PC-9 (cell line): ENCODE results near the gene WNK1. TPM values are rescaled to one million over a fixed set of nuclear protein-coding genes. Genes with fewer than 3 reads are reported as not detected.
"Not testable (repeated sequence)": the region's sequence is repeated elsewhere in the genome, so short reads cannot be mapped to it uniquely, and the experiment has no call there.

ENCODE experiments used
- BruUV-seq: library from RNA; stranded (reverse); fragments of 400-500 nt; replicated peaks from 2 replicates; lab custom pipeline; 2021; lab: Mats Ljungman, UMichigan
- CTCF ChIA-PET: fragments of 300-600 bp; sonication (Branson Sonifier 250); formaldehyde crosslinking; loops from one replicate; lab custom pipeline; 2022; ENCODE audit warnings: antibody characterized with exemption; lab: Charles Lee
- POLR2A ChIA-PET: fragments of 300-600 bp; sonication (Branson Sonifier 250); formaldehyde crosslinking; loops from one replicate; lab custom pipeline; 2022; ENCODE audit warnings: antibody characterized with exemption; ENCODE audit not compliant: unreplicated experiment; lab: Charles Lee
- DNase-seq, 2 experiments: peaks; one replicate each; pipeline versions ENCODE4 v3.0.0 to v3.0.0-alpha.2; 2015 to 2022; ENCODE audit warnings: mixed read lengths in 1 of 2
- H2AFZ ChIP-seq: fragments of 200-600 bp; sonication (generic); 2 replicates; pipeline ENCODE4 v1.8.1; 2017; ENCODE audit warnings: antibody characterized with exemption
- H3F3A ChIP-seq: fragments of 200-600 bp; sonication (generic); 2 replicates; pipeline ENCODE4 v1.8.1; 2017; ENCODE audit warnings: antibody characterized with exemption, mild to moderate bottlenecking, low read depth; ENCODE audit not compliant: insufficient read depth
- H3K27ac ChIP-seq: fragments of 200-600 bp; sonication (generic); 2 replicates; pipeline ENCODE4 v1.6.1; 2016; ENCODE audit warnings: mixed run types
- H3K27me3 ChIP-seq: fragments of 200-600 bp; sonication (generic); 2 replicates; pipeline ENCODE4 v1.6.1; 2016; ENCODE audit warnings: low read depth, mixed run types; ENCODE audit not compliant: insufficient read depth
- H3K36me3 ChIP-seq: fragments of 200-600 bp; sonication (generic); 2 replicates; pipeline ENCODE4 v1.6.1; 2016; ENCODE audit warnings: low read depth, mixed run types
- H3K4me1 ChIP-seq: fragments of 200-600 bp; sonication (generic); replicated peaks from 2 replicates; pipeline ENCODE4 v1.6.1; 2016; ENCODE audit warnings: mixed run types; ENCODE audit not compliant: insufficient read depth
- H3K4me2 ChIP-seq: fragments of 200-600 bp; sonication (generic); 2 replicates; pipeline ENCODE4 v1.6.1; 2017; ENCODE audit warnings: mixed run types
- H3K4me3 ChIP-seq: fragments of 200-600 bp; sonication (generic); 2 replicates; pipeline ENCODE4 v1.6.1; 2016; ENCODE audit warnings: mixed run types
- H3K79me2 ChIP-seq: fragments of 200-600 bp; sonication (generic); 2 replicates; pipeline ENCODE4 v1.6.1; 2017; ENCODE audit warnings: low read depth, mixed run types
- H3K9me2 ChIP-seq: fragments of 200-600 bp; sonication (generic); 2 replicates; pipeline ENCODE4 v1.8.1; 2017; ENCODE audit warnings: mild to moderate bottlenecking; ENCODE audit not compliant: insufficient read depth
- H3K9me3 ChIP-seq: fragments of 200-600 bp; sonication (generic); 2 replicates; pipeline ENCODE4 v1.8.1; 2016; ENCODE audit warnings: low read depth; ENCODE audit not compliant: insufficient read depth
- H4K20me1 ChIP-seq: fragments of 200-600 bp; sonication (generic); 2 replicates; pipeline ENCODE4 v1.8.1; 2017; ENCODE audit not compliant: insufficient read depth
- EZH2 ChIP-seq: fragments of 200-600 bp; sonication (generic); IDR thresholded peaks from 2 replicates; pipeline ENCODE4 v1.8.0; 2017; ENCODE audit warnings: antibody characterized with exemption, low read depth
- intact Hi-C: fragments of 100-400 bp; cut with micrococcal nuclease; formaldehyde crosslinking; loops from one replicate; pipeline ENCODE4 v1.10.0; 2022; ENCODE audit not compliant: unreplicated experiment
- total RNA-seq: library from RNA; stranded (reverse); gene quantifications from 2 replicates; pipeline ENCODE4 v1.2.3, GENCODE V29; 2021
- TF ChIP-seq, protein P1 (sequence below): fragments of 200-600 bp; sonication (generic); conservative IDR thresholded peaks from 2 replicates; pipeline ENCODE4 v1.6.1; 2017; ENCODE audit warnings: mixed run types, antibody characterized with exemption, mild to moderate bottlenecking, moderate library complexity

Gene WNK1
- total RNA-seq, 1 experiment from 2014 or later: 142 TPM

DNA sequence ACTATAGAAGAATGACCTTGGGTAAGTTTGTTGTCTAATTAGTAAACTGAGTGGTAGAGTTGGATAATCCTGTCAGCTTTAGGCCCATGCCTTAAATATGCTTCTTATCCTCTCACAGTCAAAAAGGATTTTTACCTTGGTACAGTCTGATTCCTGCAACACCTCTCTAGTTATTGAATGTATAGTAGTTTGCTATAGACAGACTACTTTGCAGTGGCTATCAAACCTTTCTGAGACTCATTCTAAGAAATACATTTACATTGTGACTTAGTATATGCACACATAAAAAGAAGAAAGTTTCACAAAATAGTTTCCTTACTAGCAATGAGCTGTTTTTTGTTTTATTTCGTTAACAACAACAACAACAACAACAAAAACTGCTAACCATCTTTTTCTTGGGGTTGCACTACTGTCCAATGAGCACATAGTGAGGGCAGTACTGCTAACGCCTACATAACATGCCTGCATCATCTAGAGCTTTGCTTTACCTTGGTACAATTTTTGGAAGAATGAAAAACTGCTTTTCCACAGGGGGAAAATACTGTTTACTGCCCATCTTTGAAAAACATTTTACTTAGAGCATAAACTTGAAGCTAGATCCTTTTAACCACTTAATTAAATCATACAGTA is 28.5 kb downstream of the WNK1 start:
- Histone ChIP-seq H4K20me1 (peaks cover 47% of the 10 kb centered on the region), H3K4me3 (no peak overlapping the region), H3F3A (peaks cover 3% of the 10 kb centered on the region; the same call in 1 of the 2 replicates), H3K4me1 (no peaks in the 10 kb centered on the region), H3K27ac (no peak overlapping the region), H3K36me3 (no peaks in the 10 kb centered on the region), H3K79me2 (peaks cover 95% of the 10 kb centered on the region), H2AFZ (no peak overlapping the region), H3K27me3 (no peaks in the 10 kb centered on the region), H3K9me3 (no peaks in the 10 kb centered on the region), H3K9me2 (no peaks in the 10 kb centered on the region), H3K4me2 (no peak overlapping the region)
- intact Hi-C loops: no loop called here
- TF ChIP-seq EZH2: no peak
- TF ChIP-seq, protein P1, sequence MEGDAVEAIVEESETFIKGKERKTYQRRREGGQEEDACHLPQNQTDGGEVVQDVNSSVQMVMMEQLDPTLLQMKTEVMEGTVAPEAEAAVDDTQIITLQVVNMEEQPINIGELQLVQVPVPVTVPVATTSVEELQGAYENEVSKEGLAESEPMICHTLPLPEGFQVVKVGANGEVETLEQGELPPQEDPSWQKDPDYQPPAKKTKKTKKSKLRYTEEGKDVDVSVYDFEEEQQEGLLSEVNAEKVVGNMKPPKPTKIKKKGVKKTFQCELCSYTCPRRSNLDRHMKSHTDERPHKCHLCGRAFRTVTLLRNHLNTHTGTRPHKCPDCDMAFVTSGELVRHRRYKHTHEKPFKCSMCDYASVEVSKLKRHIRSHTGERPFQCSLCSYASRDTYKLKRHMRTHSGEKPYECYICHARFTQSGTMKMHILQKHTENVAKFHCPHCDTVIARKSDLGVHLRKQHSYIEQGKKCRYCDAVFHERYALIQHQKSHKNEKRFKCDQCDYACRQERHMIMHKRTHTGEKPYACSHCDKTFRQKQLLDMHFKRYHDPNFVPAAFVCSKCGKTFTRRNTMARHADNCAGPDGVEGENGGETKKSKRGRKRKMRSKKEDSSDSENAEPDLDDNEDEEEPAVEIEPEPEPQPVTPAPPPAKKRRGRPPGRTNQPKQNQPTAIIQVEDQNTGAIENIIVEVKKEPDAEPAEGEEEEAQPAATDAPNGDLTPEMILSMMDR: no peak
- BruUV-seq: no TSS peak
- CTCF ChIA-PET: interaction anchor here (0.9 kb wide), 1 partner anchor 30 kb away, joined by 3 read pairs; no protein-coding TSS in a partner anchor
- DNase-seq: no peak
- POLR2A ChIA-PET: interaction anchor here (0.6 kb wide), 1 partner anchor 66 kb away, joined by 6 read pairs; no protein-coding TSS in a partner anchor

DNA sequence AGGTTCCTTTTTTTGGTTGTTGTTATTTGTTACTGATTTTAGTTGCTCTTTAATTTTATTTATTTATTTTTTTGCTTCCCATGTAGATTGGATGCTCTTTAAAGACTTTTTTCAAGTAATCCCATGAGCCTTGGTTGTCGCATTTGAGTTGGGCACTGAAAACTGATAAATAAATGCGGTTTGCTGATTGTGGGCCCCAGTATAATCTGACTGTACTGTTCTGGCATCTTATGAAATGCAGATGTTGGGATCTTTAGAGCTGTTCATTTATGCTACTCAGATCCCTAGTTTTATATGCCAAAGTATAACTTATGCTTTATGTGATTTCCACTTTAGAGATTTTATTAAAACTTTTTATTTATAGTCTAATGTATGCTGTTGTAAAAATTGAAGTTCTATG is 33.3 kb downstream of the WNK1 start:
- peaks cover 7% of the 10 kb centered on the region; the same call in 1 of the 2 replicates for H3F3A ChIP-seq
- ChIA-PET POLR2A (no interaction called here), CTCF (no interaction called here)
- H3K27me3 ChIP-seq: no peaks in the 10 kb centered on the region
- no peaks in the 10 kb centered on the region for H3K9me3 ChIP-seq
- H3K9me2 ChIP-seq: no peaks in the 10 kb centered on the region
- no peaks in the 10 kb centered on the region; the same call in 1 of the 2 replicates for H3K4me1 ChIP-seq
- no peak overlapping the region for H3K4me2 ChIP-seq
- peaks cover 95% of the 10 kb centered on the region for H3K79me2 ChIP-seq
- intact Hi-C loops: no loop called here
- H4K20me1 ChIP-seq: peaks cover 65% of the 10 kb centered on the region
- H3K36me3 ChIP-seq: no peaks in the 10 kb centered on the region
- H3K4me3 ChIP-seq: no peak overlapping the region
- TF ChIP-seq, protein P1: no peak
- no peak for TF ChIP-seq EZH2
- DNase-seq: no peak
- no peak overlapping the region for H2AFZ ChIP-seq
- no peak overlapping the region for H3K27ac ChIP-seq
- no TSS peak for BruUV-seq

DNA sequence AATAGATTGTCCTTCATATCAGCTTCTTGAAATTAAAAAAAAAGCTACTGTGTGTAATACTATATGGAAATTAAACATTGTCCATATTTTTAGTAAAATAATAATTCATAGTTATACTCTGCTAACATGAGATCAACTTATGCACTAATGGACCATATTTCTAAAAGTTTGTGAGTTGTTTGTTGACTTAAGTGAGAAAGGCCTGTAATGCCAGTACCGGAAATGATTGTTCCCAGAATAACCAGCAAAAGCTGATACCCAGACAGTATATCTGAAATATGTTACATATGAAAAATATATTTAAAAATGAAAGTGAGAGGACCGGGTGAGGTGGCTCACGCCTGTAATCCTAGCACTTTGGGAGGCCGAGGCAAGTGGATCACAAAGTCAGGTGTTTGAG is 35.9 kb downstream of the WNK1 start:
- TF ChIP-seq, protein P1: no peak
- no peak for TF ChIP-seq EZH2
- H3K27me3 ChIP-seq: no peaks in the 10 kb centered on the region
- ChIA-PET CTCF (interaction anchor here (0.6 kb wide), 1 partner anchor 228 kb away, joined by 3 read pairs; no protein-coding TSS in a partner anchor), POLR2A (interaction anchor here (0.6 kb wide), 1 partner anchor 682 kb away, joined by 6 read pairs; no protein-coding TSS in a partner anchor)
- peaks cover 62% of the 10 kb centered on the region for H4K20me1 ChIP-seq
- peaks cover 95% of the 10 kb centered on the region for H3K79me2 ChIP-seq
- no peak overlapping the region for H3K4me3 ChIP-seq
- intact Hi-C loops: no loop called here
- BruUV-seq: no TSS peak
- no peaks in the 10 kb centered on the region; the same call in 1 of the 2 replicates for H3K4me1 ChIP-seq
- no peak for DNase-seq
- peaks cover 7% of the 10 kb centered on the region; the same call in 1 of the 2 replicates for H3F3A ChIP-seq
- no peaks in the 10 kb centered on the region for H3K9me2 ChIP-seq
- no peak overlapping the region for H2AFZ ChIP-seq
- H3K27ac ChIP-seq: no peak overlapping the region
- H3K36me3 ChIP-seq: no peaks in the 10 kb centered on the region
- no peak overlapping the region for H3K4me2 ChIP-seq
- no peaks in the 10 kb centered on the region for H3K9me3 ChIP-seq

DNA sequence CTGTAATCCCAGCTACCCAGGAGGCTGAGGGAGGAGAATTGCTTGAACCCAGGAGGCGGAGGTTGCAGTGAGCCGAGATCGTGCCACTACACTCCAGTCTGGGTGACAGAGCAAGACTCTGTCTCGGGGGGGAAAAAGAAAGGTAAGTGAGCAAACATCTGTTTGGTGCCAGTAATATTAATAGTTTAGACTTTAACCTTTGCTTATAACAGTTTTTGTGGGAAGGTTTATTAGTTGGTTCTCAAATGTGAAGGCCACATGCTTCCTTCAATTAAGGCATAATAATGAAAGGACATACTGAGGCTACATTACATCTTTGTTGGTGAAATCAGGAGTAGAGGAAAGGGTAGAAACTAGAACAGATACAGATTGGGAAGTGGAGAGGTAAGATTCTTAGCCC is 36.4 kb downstream of the WNK1 start:
- DNase-seq, H2AFZ ChIP-seq, CTCF ChIA-PET, intact Hi-C loops, H3K4me1 ChIP-seq, H3K9me2 ChIP-seq, H3K36me3 ChIP-seq, H3K4me2 ChIP-seq, POLR2A ChIA-PET, H3K9me3 ChIP-seq, H3K4me3 ChIP-seq, H3K27me3 ChIP-seq, H3F3A ChIP-seq: not testable (repeated sequence)
- TSS peak; percentile 17 for BruUV-seq
- H3K79me2 ChIP-seq: peaks cover 99% of the 10 kb centered on the region
- H3K27ac ChIP-seq: peak overlapping the region; percentile 16; the same call in 1 of the 2 replicates
- H4K20me1 ChIP-seq: peaks cover 62% of the 10 kb centered on the region
